Measurements from ENCODE around the gene MMP23B.

Gene MMP23B

DNA sequence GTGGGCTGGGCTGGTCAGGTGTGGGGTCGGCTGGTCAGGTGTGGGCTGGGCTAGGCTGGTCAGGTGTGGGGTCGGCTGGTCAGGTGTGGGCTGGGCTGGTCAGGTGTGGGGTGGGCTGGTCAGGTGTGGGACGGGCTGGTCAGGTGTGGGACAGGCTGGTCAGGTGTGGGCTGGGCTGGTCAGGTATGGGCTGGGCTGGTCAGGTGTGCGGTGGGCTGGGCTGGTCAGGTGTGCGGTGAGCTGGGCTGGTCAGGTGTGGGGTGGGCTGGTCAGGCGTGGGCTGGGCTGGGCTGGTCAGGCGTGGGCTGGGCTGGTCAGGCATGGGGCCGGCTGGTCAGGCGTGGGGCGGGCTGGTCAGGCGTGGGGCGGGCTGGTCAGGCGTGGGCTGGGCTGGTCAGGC is 25.7 kb upstream of the MMP23B start:
- Mint-ChIP-seq H3K4me3 (no peak overlapping the region), H3K4me1 (peaks cover 5% of the 10 kb centered on the region), H3K27ac (ENCODE audit: low read depth) (no peak overlapping the region), H3K9me3 (no peaks in the 10 kb centered on the region), H3K27me3 (no peaks in the 10 kb centered on the region), H3K36me3 (ENCODE audit: insufficient read depth) (peaks cover 6% of the 10 kb centered on the region)
- DNase-seq (ENCODE audit: low spot score in 2 of 2) (no peak), ATAC-seq (replicated peaks; ENCODE audit: extremely low read depth, poor library complexity, severe bottlenecking) (no peak)

DNA sequence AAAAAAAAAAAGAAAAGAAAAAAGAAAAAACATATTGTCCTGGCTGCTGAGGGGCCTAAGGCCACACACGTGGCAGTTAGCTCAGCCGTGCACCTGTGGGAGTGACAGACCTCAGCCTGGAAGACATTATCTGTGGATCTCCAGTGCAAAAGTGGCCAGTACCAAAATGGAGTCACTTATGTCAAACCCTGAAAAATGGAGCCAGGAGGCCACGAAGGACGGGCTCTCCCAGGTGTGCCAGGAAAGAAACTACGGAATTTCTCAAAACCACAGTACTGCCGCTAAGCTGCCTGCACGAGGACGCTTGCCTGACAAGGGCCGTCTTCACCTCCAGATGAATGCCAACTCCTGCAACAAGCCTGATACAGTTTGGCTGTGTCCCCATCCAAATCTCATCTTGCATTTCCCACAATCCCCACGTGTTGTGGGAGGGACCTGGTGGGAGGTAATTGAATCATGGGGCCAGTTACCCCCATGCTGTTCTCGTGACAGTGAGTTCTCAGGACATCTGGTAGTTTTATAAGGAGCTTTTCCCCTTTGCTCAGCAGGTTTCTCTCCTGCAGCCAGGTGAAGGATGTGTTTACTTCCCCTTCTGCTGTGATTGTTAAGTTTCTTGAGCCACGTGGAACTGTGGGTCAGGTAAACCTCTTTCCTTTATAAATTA is 22.0 kb upstream of the MMP23B start:
- H3K36me3 Mint-ChIP-seq (ENCODE audit: insufficient read depth): peaks cover 14% of the 10 kb centered on the region
- no peak for DNase-seq (ENCODE audit: low spot score in 2 of 2)

DNA sequence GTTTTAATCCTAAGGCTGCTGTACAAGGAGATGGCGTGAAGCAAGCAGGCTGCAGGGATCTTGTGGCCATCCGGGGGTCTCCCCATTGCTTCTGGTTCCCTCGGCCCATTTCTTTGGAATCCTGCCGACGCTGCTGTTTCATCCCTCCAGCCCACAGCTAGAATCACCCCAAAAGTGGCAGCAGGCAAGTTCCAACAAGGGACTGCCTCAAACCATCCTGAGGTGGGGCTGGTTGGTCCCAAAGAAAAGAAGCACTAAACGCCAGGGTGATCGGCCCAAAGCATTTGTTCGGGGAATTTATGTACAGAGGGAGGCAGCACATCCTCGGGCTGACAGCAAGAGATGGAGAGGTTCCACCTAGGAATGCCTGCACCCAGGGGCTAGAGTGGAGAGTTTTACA is 21.2 kb upstream of the MMP23B start:
- Mint-ChIP-seq H3K9me3 (no peaks in the 10 kb centered on the region), H3K4me1 (peaks cover 23% of the 10 kb centered on the region), H3K36me3 (ENCODE audit: insufficient read depth) (peaks cover 20% of the 10 kb centered on the region), H3K27ac (ENCODE audit: low read depth) (no peak overlapping the region), H3K27me3 (no peaks in the 10 kb centered on the region), H3K4me3 (no peak overlapping the region)
- ATAC-seq (replicated peaks; ENCODE audit: extremely low read depth, poor library complexity, severe bottlenecking): no peak
- DNase-seq (ENCODE audit: low spot score in 2 of 2): no peak

More for the DNA sequence above, 22.0 kb upstream of the MMP23B start:
- no peak for ATAC-seq (replicated peaks; ENCODE audit: extremely low read depth, poor library complexity, severe bottlenecking)
- Mint-ChIP-seq H3K27me3 (no peaks in the 10 kb centered on the region), H3K27ac (ENCODE audit: low read depth) (no peak overlapping the region), H3K9me3 (no peaks in the 10 kb centered on the region), H3K4me1 (peaks cover 21% of the 10 kb centered on the region), H3K4me3 (no peak overlapping the region)

DNA sequence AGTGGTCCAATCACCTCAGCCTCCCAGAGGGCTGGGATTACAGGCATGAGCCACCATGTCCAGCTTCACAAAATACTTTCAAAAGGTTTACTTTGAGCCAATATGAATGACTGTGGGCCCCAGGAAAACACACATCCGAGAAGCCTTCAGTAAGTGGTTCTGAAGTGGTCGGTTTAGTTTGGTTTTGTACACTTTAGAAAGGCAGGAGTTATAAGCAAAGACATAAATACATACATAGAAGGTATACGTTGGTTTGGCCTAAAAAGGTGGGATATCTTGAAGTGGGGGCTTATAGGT is 19.9 kb upstream of the MMP23B start:
- H3K27ac Mint-ChIP-seq (ENCODE audit: low read depth): no peak overlapping the region
- H3K27me3 Mint-ChIP-seq: no peaks in the 10 kb centered on the region
- peaks cover 24% of the 10 kb centered on the region for H3K4me1 Mint-ChIP-seq
- no peaks in the 10 kb centered on the region for H3K9me3 Mint-ChIP-seq
- H3K4me3 Mint-ChIP-seq: no peak overlapping the region
- no peak for ATAC-seq (replicated peaks; ENCODE audit: extremely low read depth, poor library complexity, severe bottlenecking)
- H3K36me3 Mint-ChIP-seq (ENCODE audit: insufficient read depth): peaks cover 21% of the 10 kb centered on the region
- DNase-seq (ENCODE audit: low spot score in 2 of 2): no peak

DNA sequence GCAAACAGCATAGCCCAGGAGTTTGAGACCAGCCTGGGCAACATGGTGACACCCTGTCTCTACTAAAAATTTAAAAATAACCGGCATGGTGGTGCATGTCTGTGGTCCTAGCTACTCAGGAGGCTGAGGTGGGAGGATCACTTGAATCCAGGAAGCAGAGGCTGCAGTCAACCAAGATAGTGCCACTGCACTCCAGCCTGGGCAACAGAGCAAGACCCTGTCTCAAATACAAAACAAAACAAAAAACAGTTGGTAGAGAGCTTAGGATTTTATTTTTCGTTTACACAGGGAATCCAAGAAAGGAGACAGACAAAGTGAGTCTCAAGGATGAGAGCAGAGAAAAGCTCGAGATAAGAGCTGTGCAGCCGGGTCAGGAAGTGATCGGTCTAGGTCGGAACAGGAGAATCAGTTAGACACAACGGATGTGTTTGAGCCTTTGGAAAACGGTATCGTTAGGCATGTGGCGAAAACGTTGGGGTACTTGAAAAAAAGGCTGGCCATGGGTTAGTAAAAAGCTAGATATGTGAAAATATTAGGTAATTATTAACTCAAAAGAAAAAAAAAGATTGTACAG is 18.4 kb upstream of the MMP23B start:
- DNase-seq (ENCODE audit: low spot score in 2 of 2) (no peak), ATAC-seq (replicated peaks; ENCODE audit: extremely low read depth, poor library complexity, severe bottlenecking) (no peak)
- Mint-ChIP-seq H3K27ac (ENCODE audit: low read depth) (peak overlapping the region; percentile 99), H3K27me3 (no peaks in the 10 kb centered on the region), H3K9me3 (no peaks in the 10 kb centered on the region), H3K4me1 (peaks cover 22% of the 10 kb centered on the region), H3K4me3 (peak overlapping the region; percentile 94), H3K36me3 (ENCODE audit: insufficient read depth) (peaks cover 26% of the 10 kb centered on the region)

DNA sequence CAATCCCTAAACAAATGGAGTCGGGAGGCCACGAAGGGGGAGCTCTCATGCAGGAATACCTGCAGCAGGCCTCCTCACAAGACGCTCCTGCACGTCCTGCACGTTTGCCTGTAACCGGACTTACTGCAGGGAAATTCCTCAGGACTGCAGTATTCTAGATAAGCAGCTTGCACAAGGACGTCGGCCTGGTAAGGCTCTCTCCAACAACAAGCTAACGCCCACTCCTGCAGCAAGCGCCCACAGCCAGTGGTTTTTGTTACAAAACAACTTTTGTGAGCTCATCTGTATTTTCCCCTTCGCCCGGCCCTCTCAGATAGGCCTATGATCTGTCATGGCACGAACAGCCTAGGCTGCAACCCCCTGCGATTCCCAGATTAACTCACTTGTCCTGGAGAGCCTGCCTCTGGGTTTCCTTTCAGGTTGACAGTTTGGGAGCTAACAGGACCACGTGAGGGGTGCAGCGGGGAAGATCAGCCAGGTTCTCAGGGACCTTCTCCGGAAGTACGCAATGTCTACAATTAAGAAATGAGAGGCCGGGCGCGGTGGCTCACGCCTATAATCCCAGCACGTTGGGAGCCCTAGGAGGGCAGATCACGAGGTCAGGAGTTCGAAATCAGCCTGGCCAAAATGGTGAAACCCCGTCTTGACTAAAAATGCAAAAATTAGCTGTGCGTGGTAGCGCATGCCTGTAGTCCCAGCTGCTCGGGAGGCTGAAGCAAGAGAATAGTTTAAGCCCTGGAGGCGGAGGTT is 17.6 kb upstream of the MMP23B start:
- H3K9me3 Mint-ChIP-seq: no peaks in the 10 kb centered on the region
- peaks cover 22% of the 10 kb centered on the region for H3K4me1 Mint-ChIP-seq
- peak in 1 of 2 donors; percentile 48 for DNase-seq (ENCODE audit: low spot score in 2 of 2)
- H3K27ac Mint-ChIP-seq (ENCODE audit: low read depth): peak overlapping the region; percentile 99
- peak; percentile 20 for ATAC-seq (replicated peaks; ENCODE audit: extremely low read depth, poor library complexity, severe bottlenecking)
- peak overlapping the region; percentile 94 for H3K4me3 Mint-ChIP-seq
- no peaks in the 10 kb centered on the region for H3K27me3 Mint-ChIP-seq
- peaks cover 26% of the 10 kb centered on the region for H3K36me3 Mint-ChIP-seq (ENCODE audit: insufficient read depth)

DNA sequence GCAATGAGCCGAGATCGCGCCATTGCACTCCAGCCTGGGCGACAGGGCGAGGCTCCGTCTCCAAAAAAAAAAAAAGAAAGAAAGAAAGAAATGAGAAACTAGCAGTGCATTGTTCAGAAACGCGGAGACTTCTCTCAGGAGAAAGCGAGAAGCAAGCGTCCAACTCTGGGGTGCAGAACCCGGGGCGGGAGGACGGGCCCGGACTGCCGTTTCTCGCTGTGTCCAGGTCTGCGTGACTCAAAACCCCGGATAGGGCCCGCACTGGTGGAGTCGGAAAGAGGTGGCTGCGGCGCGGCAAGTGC is 17.1 kb upstream of the MMP23B start:
- Mint-ChIP-seq H3K27me3 (no peaks in the 10 kb centered on the region), H3K4me1 (peaks cover 22% of the 10 kb centered on the region), H3K27ac (ENCODE audit: low read depth) (peak overlapping the region; percentile 99), H3K4me3 (peak overlapping the region; percentile 94), H3K36me3 (ENCODE audit: insufficient read depth) (peaks cover 26% of the 10 kb centered on the region), H3K9me3 (no peaks in the 10 kb centered on the region)
- no peak for DNase-seq (ENCODE audit: low spot score in 2 of 2)
- ATAC-seq (replicated peaks; ENCODE audit: extremely low read depth, poor library complexity, severe bottlenecking): peak; percentile 0

DNA sequence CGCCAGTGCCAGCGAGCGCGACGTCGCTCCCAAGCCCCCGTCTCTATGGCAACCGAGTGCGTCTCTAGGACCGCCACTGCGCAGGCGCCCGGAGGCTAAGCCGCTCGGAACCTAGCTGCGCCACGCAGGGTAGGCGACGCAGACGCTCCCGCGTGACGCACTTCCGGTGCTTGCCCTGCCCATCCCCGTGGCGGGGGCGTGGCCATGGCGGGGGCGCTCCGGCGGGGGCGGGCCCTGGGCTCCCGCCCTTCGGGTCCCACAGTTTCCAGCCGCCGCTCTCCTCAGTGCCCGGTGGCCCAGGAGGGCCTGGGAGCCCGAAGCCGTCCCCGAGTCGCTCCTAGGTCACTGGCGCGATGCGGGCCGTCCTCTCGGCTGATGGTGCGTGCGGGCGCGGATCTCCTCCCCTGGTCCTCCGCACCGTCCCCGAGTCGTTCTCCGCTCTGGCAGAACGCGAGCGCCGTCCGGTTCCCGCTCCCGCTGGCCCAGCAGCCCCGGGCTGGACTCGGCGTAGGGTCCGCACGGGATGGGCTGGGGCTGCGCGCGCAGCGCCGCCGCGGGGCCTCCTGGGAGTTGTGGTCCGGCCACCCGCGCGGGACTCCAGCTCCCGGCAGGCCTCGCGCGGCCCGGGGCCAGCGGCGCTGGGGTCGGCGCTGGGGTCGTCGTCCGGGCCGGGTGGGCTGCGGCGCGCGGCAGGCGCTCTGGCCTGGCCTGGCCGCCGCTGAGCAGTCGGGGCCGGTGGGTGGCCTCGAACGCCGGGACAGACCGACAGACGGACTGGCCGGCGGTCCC is 16.5 kb upstream of the MMP23B start, which contains the start of gene MIB2:
TSS of gene MIB2 (plus strand) at position 245 of the 789 bp plus-strand sequence. CDS start 7,953 bp downstream, outside the sequence.
- Mint-ChIP-seq H3K27me3 (no peaks in the 10 kb centered on the region), H3K9me3 (no peaks in the 10 kb centered on the region), H3K4me3 (peak within 1 kb of the TSS; percentile 94), H3K4me1 (peaks cover 22% of the 10 kb centered on the region), H3K36me3 (ENCODE audit: insufficient read depth) (peaks cover 26% of the 10 kb centered on the region), H3K27ac (ENCODE audit: low read depth) (peak within 1 kb of the TSS; percentile 99)
- DNase-seq (ENCODE audit: low spot score in 2 of 2) (peak; percentile 97 to 98), ATAC-seq (replicated peaks; ENCODE audit: extremely low read depth, poor library complexity, severe bottlenecking) (peak; percentile 87)

DNA sequence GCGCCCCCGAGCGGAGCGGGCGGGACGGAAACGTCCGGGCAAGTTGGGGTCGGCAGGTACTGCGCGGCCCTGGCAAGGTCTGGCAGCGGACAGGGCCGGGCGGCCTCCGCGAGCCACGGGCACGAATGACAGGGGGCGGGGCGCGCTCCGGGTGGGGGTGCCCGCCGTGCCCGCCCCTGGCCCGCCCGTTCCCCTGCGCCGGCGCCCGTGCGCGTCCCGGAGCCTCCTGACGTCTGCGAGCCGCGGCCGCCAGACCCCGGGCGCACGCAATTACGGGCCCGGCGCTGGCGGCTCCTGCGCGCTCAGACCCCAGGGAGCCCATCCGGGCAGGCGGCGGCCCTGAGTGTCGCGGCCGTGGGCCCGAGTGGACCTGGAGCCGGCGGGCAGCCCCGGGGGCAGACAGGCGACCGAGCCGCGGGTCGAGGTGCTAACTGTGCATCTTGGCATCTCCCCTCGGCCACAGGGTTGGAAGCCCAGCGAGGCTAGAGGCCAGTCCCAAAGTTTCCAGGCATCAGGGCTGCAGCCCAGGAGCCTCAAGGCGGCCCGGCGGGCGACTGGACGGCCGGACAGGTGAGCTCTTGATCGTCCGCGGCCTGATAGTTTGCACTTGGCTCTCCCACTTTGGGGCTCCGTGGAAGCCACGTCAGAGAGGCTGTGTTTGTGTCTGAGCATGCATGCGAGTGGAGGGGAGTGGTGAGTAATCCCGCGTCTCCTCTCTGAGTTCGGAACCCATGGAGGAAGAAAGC is 15.8 kb upstream of the MMP23B start:
- no peak overlapping the region for H3K27ac Mint-ChIP-seq (ENCODE audit: low read depth)
- no peak for DNase-seq (ENCODE audit: low spot score in 2 of 2)
- H3K27me3 Mint-ChIP-seq: no peaks in the 10 kb centered on the region

DNA sequence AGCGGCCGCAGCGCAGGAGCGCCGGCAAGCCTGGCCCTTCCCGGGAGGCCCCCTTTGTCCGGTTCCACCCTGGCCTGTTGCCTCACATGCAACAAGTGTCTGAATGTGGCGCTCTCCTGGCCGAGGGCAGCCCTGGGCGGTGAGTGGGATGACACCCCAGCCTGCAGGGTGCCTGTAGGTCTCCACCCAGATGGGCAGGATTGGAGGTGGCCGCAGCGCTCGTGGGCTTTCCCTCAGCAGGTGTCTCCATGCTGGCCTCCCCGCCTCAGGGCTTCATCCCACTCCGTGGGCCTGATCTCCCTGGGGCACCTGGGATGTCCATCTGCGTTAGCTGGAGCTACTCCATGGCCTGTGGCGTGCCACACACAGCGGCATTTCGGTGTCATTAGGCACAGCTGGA is 15.1 kb upstream of the MMP23B start:
- peak overlapping the region; percentile 68 for H3K4me3 Mint-ChIP-seq
- peak overlapping the region; percentile 6 for H3K27ac Mint-ChIP-seq (ENCODE audit: low read depth)
- peaks cover 22% of the 10 kb centered on the region for H3K4me1 Mint-ChIP-seq
- peaks cover 25% of the 10 kb centered on the region for H3K36me3 Mint-ChIP-seq (ENCODE audit: insufficient read depth)
- DNase-seq (ENCODE audit: low spot score in 2 of 2) (no peak), ATAC-seq (replicated peaks; ENCODE audit: extremely low read depth, poor library complexity, severe bottlenecking) (no peak)
- H3K27me3 Mint-ChIP-seq: no peaks in the 10 kb centered on the region
- no peaks in the 10 kb centered on the region for H3K9me3 Mint-ChIP-seq

More for the DNA sequence above, 15.8 kb upstream of the MMP23B start:
- Mint-ChIP-seq H3K9me3 (no peaks in the 10 kb centered on the region), H3K4me1 (peaks cover 22% of the 10 kb centered on the region), H3K4me3 (peak overlapping the region; percentile 68), H3K36me3 (ENCODE audit: insufficient read depth) (peaks cover 25% of the 10 kb centered on the region)
- ATAC-seq (replicated peaks; ENCODE audit: extremely low read depth, poor library complexity, severe bottlenecking): no peak

DNA sequence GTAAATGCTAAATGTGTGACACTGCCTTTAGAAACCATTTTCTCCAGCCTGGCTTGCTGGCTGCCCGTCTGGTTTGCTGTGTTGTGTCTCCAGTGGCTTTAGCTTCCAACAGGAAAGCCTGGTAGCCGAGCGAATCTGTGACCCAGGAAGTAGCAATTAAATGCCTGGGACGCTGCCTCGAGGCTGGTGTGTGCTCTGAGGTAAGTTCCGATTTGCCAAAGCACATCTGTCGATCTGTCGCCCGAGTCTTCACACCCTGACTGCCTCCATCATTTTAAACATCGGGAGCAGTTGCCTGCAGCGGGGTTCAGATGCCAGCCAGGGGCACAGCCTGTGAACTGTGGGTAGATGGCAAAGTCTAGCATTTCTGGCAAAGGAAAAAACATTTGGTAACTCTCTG is 14.5 kb upstream of the MMP23B start:
- DNase-seq (ENCODE audit: low spot score in 2 of 2): no peak
- ATAC-seq (replicated peaks; ENCODE audit: extremely low read depth, poor library complexity, severe bottlenecking): no peak
- Mint-ChIP-seq H3K4me3 (peak overlapping the region; percentile 68), H3K27me3 (no peaks in the 10 kb centered on the region), H3K9me3 (no peaks in the 10 kb centered on the region), H3K36me3 (ENCODE audit: insufficient read depth) (peaks cover 25% of the 10 kb centered on the region), H3K4me1 (peaks cover 22% of the 10 kb centered on the region), H3K27ac (ENCODE audit: low read depth) (peak overlapping the region; percentile 6)

DNA sequence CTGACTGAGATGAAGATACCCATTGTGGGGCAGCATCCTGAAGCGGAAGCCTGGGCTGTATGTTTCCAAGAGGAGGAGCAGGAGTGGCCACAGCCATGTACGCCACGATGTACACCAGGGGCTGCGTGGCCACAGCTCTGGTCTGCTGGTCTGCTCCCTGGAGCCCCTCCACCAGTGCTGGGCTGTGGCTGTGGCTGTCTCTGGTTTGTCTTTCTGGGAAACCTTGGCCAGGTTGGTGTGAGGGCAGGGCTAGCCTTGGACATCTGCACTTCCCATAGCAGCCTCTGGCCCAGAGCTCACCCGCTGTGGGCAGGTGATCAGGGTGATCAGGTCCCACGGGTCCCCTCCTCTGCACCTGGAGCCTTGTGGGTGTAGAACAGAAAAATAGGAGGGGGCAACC is 14.0 kb upstream of the MMP23B start:
- Mint-ChIP-seq H3K27me3 (no peaks in the 10 kb centered on the region), H3K36me3 (ENCODE audit: insufficient read depth) (peaks cover 25% of the 10 kb centered on the region), H3K4me3 (no peak overlapping the region), H3K9me3 (no peaks in the 10 kb centered on the region), H3K4me1 (peaks cover 22% of the 10 kb centered on the region), H3K27ac (ENCODE audit: low read depth) (no peak overlapping the region)
- DNase-seq (ENCODE audit: low spot score in 2 of 2) (no peak), ATAC-seq (replicated peaks; ENCODE audit: extremely low read depth, poor library complexity, severe bottlenecking) (no peak)
